Measurements from ENCODE around the gene IGSF21. TPM values are rescaled to one million over a fixed set of nuclear protein-coding genes. Genes with fewer than 3 reads are reported as not detected.

IGSF21 gene
- total RNA-seq, 2 experiments from 2014 or later = not detected

DNA sequence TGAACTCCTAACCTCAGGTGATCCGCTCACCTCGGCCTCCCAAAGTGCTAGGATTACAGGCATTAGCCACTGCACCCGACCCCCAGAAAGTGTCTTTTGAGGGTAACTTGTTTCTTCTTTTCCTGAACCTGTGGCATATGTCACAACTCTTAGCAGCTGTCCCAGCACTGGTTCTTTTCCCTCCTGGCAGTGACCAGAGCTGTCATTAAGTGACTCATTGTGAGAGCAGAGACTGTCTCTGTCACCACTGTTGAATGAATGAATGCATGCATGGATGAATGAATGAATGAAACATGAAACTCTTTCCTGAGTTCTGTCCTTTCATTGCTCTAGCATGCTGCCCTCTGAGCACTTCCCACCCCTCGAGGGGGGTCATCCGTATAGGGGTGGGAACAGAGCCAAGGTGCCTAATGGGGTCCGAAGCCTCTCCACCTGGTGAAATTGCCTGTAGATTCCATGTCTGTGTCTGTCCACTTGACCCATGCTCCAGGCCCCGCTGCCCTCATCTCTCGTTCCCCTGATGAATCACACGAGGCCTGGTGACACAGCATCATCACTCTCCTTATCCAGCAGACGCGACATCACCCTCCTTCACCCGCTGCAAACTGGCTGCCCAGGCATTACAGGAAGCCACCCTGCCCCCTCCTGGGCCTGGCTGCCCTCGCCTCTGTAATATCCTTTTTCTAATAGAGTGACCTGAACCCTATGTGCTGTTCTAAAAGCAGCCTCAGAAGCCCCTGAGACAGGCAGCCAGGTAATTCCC lies 75.0 kb downstream of the IGSF21 start:
- DNase-seq (no peak), ATAC-seq (no peak)
- Mint-ChIP-seq H3K27ac (no peak overlapping the region), H3K27me3 (peaks cover 10% of the 10 kb centered on the region), H3K4me3 (no peak overlapping the region), H3K9me3 (no peaks in the 10 kb centered on the region), H3K4me1 (ENCODE audit: low read depth) (no peaks in the 10 kb centered on the region), H3K36me3 (ENCODE audit: low read depth) (no peaks in the 10 kb centered on the region)
- no peak for TF ChIP-seq CTCF (IDR thresholded peaks at IDR 0.05)
- ChIA-PET POLR2A (no interaction called here), CTCF (no interaction called here)
- intact Hi-C loops (cut with micrococcal nuclease) = no loop called here

DNA sequence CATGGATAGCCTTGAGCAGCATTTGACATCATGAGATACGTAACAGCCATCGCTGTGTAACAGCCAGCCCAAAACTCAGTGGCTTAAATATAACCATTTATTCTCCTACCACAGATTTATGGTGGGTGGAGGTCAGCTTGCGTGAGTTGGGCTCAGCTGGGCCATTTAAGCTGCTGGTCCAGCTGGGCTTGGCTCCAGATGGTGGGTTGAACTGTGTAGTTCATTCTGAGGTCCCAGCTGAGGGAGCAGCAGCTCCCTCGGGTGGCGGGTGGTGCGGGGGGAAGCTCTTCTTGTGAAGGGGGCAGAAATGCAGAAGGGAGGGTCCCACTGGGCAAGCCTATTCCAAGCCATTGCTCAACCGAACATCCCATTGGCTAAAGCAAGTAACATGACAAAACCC lies 75.9 kb downstream of the IGSF21 start:
- ChIA-PET CTCF (no interaction called here), POLR2A (no interaction called here)
- ATAC-seq (no peak), DNase-seq (no peak)
- H3K27me3 Mint-ChIP-seq = peaks cover 5% of the 10 kb centered on the region
- H3K4me3 Mint-ChIP-seq = no peak overlapping the region
- no peaks in the 10 kb centered on the region for H3K36me3 Mint-ChIP-seq (ENCODE audit: low read depth)
- no peak for TF ChIP-seq CTCF (IDR thresholded peaks at IDR 0.05)
- intact Hi-C loops (cut with micrococcal nuclease) = no loop called here
- no peaks in the 10 kb centered on the region for H3K4me1 Mint-ChIP-seq (ENCODE audit: low read depth)
- H3K9me3 Mint-ChIP-seq = no peaks in the 10 kb centered on the region
- H3K27ac Mint-ChIP-seq = no peak overlapping the region

DNA sequence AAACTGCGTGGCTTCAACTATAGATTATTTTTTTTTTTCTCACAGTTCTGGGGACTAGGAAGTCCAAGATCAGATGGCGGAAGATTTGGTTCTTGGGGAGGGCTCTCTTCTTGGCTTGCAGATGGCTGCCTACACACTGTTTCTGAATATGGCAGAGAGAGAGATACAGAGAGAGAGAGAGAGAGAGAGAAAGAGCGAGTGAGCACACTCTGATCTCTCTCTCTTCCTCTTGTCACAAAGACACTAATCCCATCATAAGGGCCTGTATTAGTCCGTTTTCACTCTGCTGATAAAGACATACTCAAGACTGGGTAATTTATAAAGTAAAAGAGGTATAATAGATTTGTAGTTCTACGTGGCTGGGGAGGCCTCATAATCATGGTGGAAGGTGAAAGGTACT lies 79.5 kb downstream of the IGSF21 start:
- ATAC-seq = no peak

DNA sequence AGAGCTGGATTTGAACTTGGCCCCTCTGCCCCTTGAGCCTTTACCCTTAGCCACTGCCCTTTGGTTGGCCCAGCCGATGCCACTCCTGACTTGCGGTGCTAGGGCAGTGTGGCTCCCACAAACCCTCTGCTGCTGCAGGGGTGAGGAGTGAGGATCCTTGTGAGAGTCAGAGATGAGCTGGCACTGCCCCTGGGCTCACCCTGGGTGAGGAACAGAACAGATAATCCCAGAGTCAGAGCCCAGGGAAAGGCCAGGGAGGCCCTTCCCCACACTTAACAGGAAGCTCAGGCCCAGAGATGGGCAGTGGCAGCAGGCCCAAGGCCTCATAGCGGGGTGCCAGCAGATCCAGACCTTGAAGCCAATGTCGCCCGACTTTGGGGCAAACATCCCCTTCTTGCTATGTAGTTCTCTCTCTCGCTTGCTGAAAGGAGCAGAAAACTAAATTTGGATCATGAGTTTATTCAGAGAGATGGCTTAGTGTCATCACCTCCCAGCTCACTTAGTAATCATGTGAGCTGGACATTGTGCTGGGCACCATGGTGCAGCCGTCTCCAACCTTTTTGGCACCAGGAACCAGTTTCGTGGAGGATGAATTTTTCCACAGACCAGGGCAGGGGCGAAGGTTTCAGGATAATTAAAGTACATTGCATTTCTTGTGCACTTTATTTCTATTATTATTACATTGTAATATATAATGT lies 81.4 kb downstream of the IGSF21 start:
- ATAC-seq = no peak
- ChIA-PET CTCF (no interaction called here), POLR2A (no interaction called here)
- no peak for TF ChIP-seq CTCF (IDR thresholded peaks at IDR 0.05)
- intact Hi-C loops (cut with micrococcal nuclease) = no loop called here
- Mint-ChIP-seq H3K9me3 (no peaks in the 10 kb centered on the region), H3K36me3 (ENCODE audit: low read depth) (no peaks in the 10 kb centered on the region), H3K27me3 (peaks cover 14% of the 10 kb centered on the region), H3K4me3 (no peak overlapping the region), H3K27ac (no peak overlapping the region), H3K4me1 (ENCODE audit: low read depth) (no peaks in the 10 kb centered on the region)
- no peak for DNase-seq

More for the DNA sequence above, 79.5 kb downstream of the IGSF21 start:
- Mint-ChIP-seq H3K9me3 (no peaks in the 10 kb centered on the region), H3K4me1 (ENCODE audit: low read depth) (no peaks in the 10 kb centered on the region), H3K27ac (no peak overlapping the region), H3K4me3 (no peak overlapping the region), H3K27me3 (peaks cover 6% of the 10 kb centered on the region), H3K36me3 (ENCODE audit: low read depth) (no peaks in the 10 kb centered on the region)
- no peak for TF ChIP-seq CTCF (IDR thresholded peaks at IDR 0.05)
- DNase-seq = no peak
- intact Hi-C loops (cut with micrococcal nuclease) = no loop called here
- ChIA-PET POLR2A (no interaction called here), CTCF (no interaction called here)

GRCh38 chr1:18190598-18190997 lies 83.0 kb downstream of the IGSF21 start:
- H3K9me3 Mint-ChIP-seq = no peaks in the 10 kb centered on the region
- peaks cover 16% of the 10 kb centered on the region for H3K27me3 Mint-ChIP-seq
- ChIA-PET POLR2A (no interaction called here), CTCF (no interaction called here)
- H3K4me3 Mint-ChIP-seq = no peak overlapping the region
- no peak for TF ChIP-seq CTCF (IDR thresholded peaks at IDR 0.05)
- H3K4me1 Mint-ChIP-seq (ENCODE audit: low read depth) = no peaks in the 10 kb centered on the region
- intact Hi-C loops (cut with micrococcal nuclease) = no loop called here
- ATAC-seq (no peak), DNase-seq (no peak)
- H3K36me3 Mint-ChIP-seq (ENCODE audit: low read depth) = no peaks in the 10 kb centered on the region
- no peak overlapping the region for H3K27ac Mint-ChIP-seq

Data from activated CD8-positive, alpha-beta T cell treated with anti-CD3 and anti-CD28 coated beads for 36 hours (primary cell).